ENCODE data around the gene APBB2.

DNA sequence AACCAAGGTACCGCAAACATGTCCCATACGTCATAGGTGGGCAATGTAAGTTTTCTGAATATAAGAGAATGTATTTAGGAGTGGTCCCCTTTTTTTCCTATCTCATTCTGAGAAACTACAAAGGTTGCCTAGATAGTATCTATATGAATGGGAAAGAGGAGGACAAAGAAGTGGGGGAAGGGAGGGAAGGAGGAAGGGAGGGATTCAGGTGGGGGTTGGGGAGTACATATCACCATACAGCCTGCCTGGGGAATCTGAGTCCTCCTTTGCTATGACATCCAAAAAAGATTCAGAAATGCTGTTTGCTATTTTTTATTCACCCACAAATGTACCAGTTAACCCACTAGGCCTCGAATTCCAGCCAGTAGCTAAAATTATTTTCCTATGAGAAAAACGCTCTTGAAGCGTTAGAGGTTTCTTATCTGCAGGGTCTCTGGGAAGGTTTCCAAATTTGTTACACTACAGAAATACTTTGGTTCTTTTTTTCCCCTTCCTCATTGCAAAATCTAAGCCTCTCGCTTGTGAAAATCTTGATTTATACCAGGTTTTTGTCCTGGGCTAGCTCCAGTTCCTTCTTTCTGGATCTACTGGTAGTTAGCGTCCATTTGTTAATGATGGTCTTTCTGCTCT lies 251.7 kb downstream of the APBB2 start:
- TF ChIP-seq EZH2 (IDR thresholded peaks at IDR 0.05; ENCODE audit: insufficient read depth, poor library complexity, severe bottlenecking) (no peak), EZH2phosphoT487 (IDR thresholded peaks at IDR 0.05; ENCODE audit: insufficient read depth, low read depth) (no peak)
